ENCODE data around the gene IGFL2.

Gene IGFL2

GRCh38 chr19:46113726-46114125 lies 34.3 kb upstream of the IGFL2 start:
- TF ChIP-seq CTCF (IDR thresholded peaks at IDR 0.05) = no peak
- TF ChIP-seq ZFX (IDR thresholded peaks at IDR 0.05; ENCODE audit: borderline replicate concordance) = no peak
- H3K27ac ChIP-seq = no peak overlapping the region

GRCh38 chr19:46115396-46116106 lies 32.5 kb upstream of the IGFL2 start:
- no peak overlapping the region for H3K27ac ChIP-seq
- TF ChIP-seq CTCF (IDR thresholded peaks at IDR 0.05) (no peak), ZFX (IDR thresholded peaks at IDR 0.05; ENCODE audit: borderline replicate concordance) (no peak)

GRCh38 chr19:46116121-46116520 lies 31.9 kb upstream of the IGFL2 start:
- no peak for TF ChIP-seq CTCF (IDR thresholded peaks at IDR 0.05)
- TF ChIP-seq ZFX (IDR thresholded peaks at IDR 0.05; ENCODE audit: borderline replicate concordance) = no peak

GRCh38 chr19:46118136-46118535 lies 29.9 kb upstream of the IGFL2 start:
- TF ChIP-seq CTCF (IDR thresholded peaks at IDR 0.05) (no peak), ZFX (IDR thresholded peaks at IDR 0.05; ENCODE audit: borderline replicate concordance) (no peak)
- no peak overlapping the region for H3K27ac ChIP-seq

More at GRCh38 chr19:46116121-46116520, 31.9 kb upstream of the IGFL2 start:
- no peak overlapping the region for H3K27ac ChIP-seq

- TF ChIP-seq ZFX (IDR thresholded peaks at IDR 0.05; ENCODE audit: borderline replicate concordance) = no peak
- no peak for TF ChIP-seq CTCF (IDR thresholded peaks at IDR 0.05)
- no peak within 1 kb of the TSS for H3K27ac ChIP-seq
Observed at GRCh38 chr19:46124638-46125115, 23.4 kb upstream of the IGFL2 start, which contains the start of gene IGFL3. Gene IGFL3, minus strand, starts transcription at chr19:46124688. Its CDS starts 39 bp downstream, at chr19:46124649.

- TF ChIP-seq ZFX (IDR thresholded peaks at IDR 0.05; ENCODE audit: borderline replicate concordance) (no peak), CTCF (IDR thresholded peaks at IDR 0.05) (no peak)
- H3K27ac ChIP-seq = no peak overlapping the region
Observed at GRCh38 chr19:46125447-46125846, 22.6 kb upstream of the IGFL2 start.

- H3K27ac ChIP-seq = no peak overlapping the region
- TF ChIP-seq CTCF (IDR thresholded peaks at IDR 0.05) = no peak
- no peak for TF ChIP-seq ZFX (IDR thresholded peaks at IDR 0.05; ENCODE audit: borderline replicate concordance)
Observed at GRCh38 chr19:46126086-46126580, 21.9 kb upstream of the IGFL2 start.

All from 22Rv1 (cell line).